SH-SY5Y (cell line): ENCODE results near the gene UBAP2L.

Experiments used
- GATA2 ChIP-seq: IDR thresholded peaks from 2 replicates; pipeline ENCODE4 v1.6.1; 2011; ENCODE audit warnings: mild to moderate bottlenecking, low read depth, low read length
- GATA3 ChIP-seq: IDR thresholded peaks from 2 replicates; pipeline ENCODE4 v1.6.1; 2011; ENCODE audit warnings: low read depth, mild to moderate bottlenecking, low read length, moderate library complexity

- TF ChIP-seq GATA2 (no peak), GATA3 (no peak)
These were observed 17.2 kb downstream of the UBAP2L start for GRCh38 chr1:154237880-154238506.
